ENCODE data around the gene MEST. TPM values are rescaled to one million over a fixed set of nuclear protein-coding genes. Genes with fewer than 3 reads are reported as not detected.
A peak's percentile ranks its signal among the peaks of the same experiment; 100 is the strongest.
"Not testable (repeated sequence)": the region's sequence is repeated elsewhere in the genome, so short reads cannot be mapped to it uniquely, and the experiment has no call there.

MEST gene
- 100 to 1,000 TPM; 647 to 785 (median 777) TPM for polyA plus RNA-seq (ENCODE audit: insufficient read length in 3 of 3)
- long read RNA-seq, donor 1, transcript MEST-202 (12 exons, 2,443 nt) = minor isoform, 10 of 438 reads
- long read RNA-seq, donor 1, transcript MEST-201 (12 exons, 2,505 nt) = major isoform, 188 of 438 reads
- long read RNA-seq, donor 1, partial matches to known transcripts = 207 of 438 reads
- long read RNA-seq, donor 1, other reads (novel, unspliced or antisense) = 32 of 438 reads
- long read RNA-seq, donor 2, transcript MEST-202 (12 exons, 2,443 nt) = minor isoform, 12 of 507 reads
- long read RNA-seq, donor 2, transcript MEST-201 (12 exons, 2,505 nt) = major isoform, 196 of 507 reads
- long read RNA-seq, donor 2, partial matches to known transcripts = 262 of 507 reads
- long read RNA-seq, donor 2, other reads (novel, unspliced or antisense) = 35 of 507 reads
- long read RNA-seq, donor 3, transcript MEST-201 (12 exons, 2,505 nt) = major isoform, 256 of 320 reads
- long read RNA-seq, donor 3, transcript MEST-202 (12 exons, 2,443 nt) = minor isoform, 10 of 320 reads
- long read RNA-seq, donor 3, partial matches to known transcripts = 19 of 320 reads
- long read RNA-seq, donor 3, other reads (novel, unspliced or antisense) = 34 of 320 reads
- long read RNA-seq, donor 4, transcript MEST-201 (12 exons, 2,505 nt) = major isoform, 162 of 468 reads
- long read RNA-seq, donor 4, transcript MEST-202 (12 exons, 2,443 nt) = minor isoform, 5 of 468 reads
- long read RNA-seq, donor 4, partial matches to known transcripts = 287 of 468 reads
- long read RNA-seq, donor 4, other reads (novel, unspliced or antisense) = 11 of 468 reads
- long read RNA-seq, donor 5 = 0 reads
- long read RNA-seq, donor 6, transcript MEST-201 (12 exons, 2,505 nt) = major isoform, 148 of 466 reads
- long read RNA-seq, donor 6, transcript MEST-202 (12 exons, 2,443 nt) = minor isoform, 7 of 466 reads
- long read RNA-seq, donor 6, partial matches to known transcripts = 287 of 466 reads
- long read RNA-seq, donor 6, other reads (novel, unspliced or antisense) = 22 of 466 reads
- long read RNA-seq, donor 7, transcript MEST-201 (12 exons, 2,505 nt) = major isoform, 205 of 296 reads
- long read RNA-seq, donor 7, transcript MEST-202 (12 exons, 2,443 nt) = minor isoform, 10 of 296 reads
- long read RNA-seq, donor 7, partial matches to known transcripts = 49 of 296 reads
- long read RNA-seq, donor 7, other reads (novel, unspliced or antisense) = 32 of 296 reads
- long read RNA-seq, donor 8 = 0 reads
- long read RNA-seq, donor 9, transcript MEST-202 (12 exons, 2,443 nt) = minor isoform, 8 of 199 reads
- long read RNA-seq, donor 9, transcript MEST-201 (12 exons, 2,505 nt) = major isoform, 136 of 199 reads
- long read RNA-seq, donor 9, partial matches to known transcripts = 35 of 199 reads
- long read RNA-seq, donor 9, other reads (novel, unspliced or antisense) = 19 of 199 reads
- long read RNA-seq, donor 10, transcript MEST-202 (12 exons, 2,443 nt) = minor isoform, 10 of 220 reads
- long read RNA-seq, donor 10, transcript MEST-201 (12 exons, 2,505 nt) = major isoform, 153 of 220 reads
- long read RNA-seq, donor 10, partial matches to known transcripts = 31 of 220 reads
- long read RNA-seq, donor 10, other reads (novel, unspliced or antisense) = 22 of 220 reads
- long read RNA-seq, donor 11, transcript MEST-201 (12 exons, 2,505 nt) = major isoform, 183 of 522 reads
- long read RNA-seq, donor 11, transcript MEST-202 (12 exons, 2,443 nt) = minor isoform, 10 of 522 reads
- long read RNA-seq, donor 11, partial matches to known transcripts = 294 of 522 reads
- long read RNA-seq, donor 11, other reads (novel, unspliced or antisense) = 33 of 522 reads
- long read RNA-seq, donor 12, transcript MEST-201 (12 exons, 2,505 nt) = major isoform, 57 of 196 reads
- long read RNA-seq, donor 12, partial matches to known transcripts = 133 of 196 reads
- long read RNA-seq, donor 12, other reads (novel, unspliced or antisense) = 5 of 196 reads
- long read RNA-seq, donor 13 = 0 reads
- long read RNA-seq, donor 14, transcript MEST-201 (12 exons, 2,505 nt) = major isoform, 180 of 219 reads
- long read RNA-seq, donor 14, transcript MEST-202 (12 exons, 2,443 nt) = minor isoform, 5 of 219 reads
- long read RNA-seq, donor 14, partial matches to known transcripts = 11 of 219 reads
- long read RNA-seq, donor 14, other reads (novel, unspliced or antisense) = 20 of 219 reads
- long read RNA-seq, donor 15, transcript MEST-202 (12 exons, 2,443 nt) = minor isoform, 5 of 86 reads
- long read RNA-seq, donor 15, transcript MEST-201 (12 exons, 2,505 nt) = major isoform, 62 of 86 reads
- long read RNA-seq, donor 15, partial matches to known transcripts = 17 of 86 reads
- long read RNA-seq, donor 15, other reads (novel, unspliced or antisense) = 0 of 86 reads
- long read RNA-seq, donor 16, transcript MEST-201 (12 exons, 2,505 nt) = major isoform, 452 of 760 reads
- long read RNA-seq, donor 16, transcript MEST-202 (12 exons, 2,443 nt) = minor isoform, 40 of 760 reads
- long read RNA-seq, donor 16, partial matches to known transcripts = 180 of 760 reads
- long read RNA-seq, donor 16, other reads (novel, unspliced or antisense) = 84 of 760 reads

- DNase-seq (ENCODE audit: extremely low read depth in 1 of 11, low read depth in 9 of 11, low spot score in 4 of 11) = peak in 1 of 11 donors; percentile 49
Observed at GRCh38 chr7:130491841-130492522, at the start of gene MEST. TSS of gene MEST (plus strand) at chr7:130492085. CDS start at chr7:130492314, 229 bp downstream.

- DNase-seq (ENCODE audit: extremely low read depth in 1 of 11, low read depth in 9 of 11, low spot score in 4 of 11) = no peak
Observed at GRCh38 chr7:130442601-130443000, 49.3 kb upstream of the MEST start.

GRCh38 chr7:130444234-130444633 lies 47.7 kb upstream of the MEST start:
- peak in 3 of 11 donors; percentile 41 to 50 (median 47) for DNase-seq (ENCODE audit: extremely low read depth in 1 of 11, low read depth in 9 of 11, low spot score in 4 of 11)

- no peak for DNase-seq (ENCODE audit: extremely low read depth in 1 of 11, low read depth in 9 of 11, low spot score in 4 of 11)
Observed at GRCh38 chr7:130444751-130445407, 47.0 kb upstream of the MEST start.

GRCh38 chr7:130446259-130446658 lies 45.6 kb upstream of the MEST start:
- no peak for DNase-seq (ENCODE audit: extremely low read depth in 1 of 11, low read depth in 9 of 11, low spot score in 4 of 11)

- DNase-seq (ENCODE audit: extremely low read depth in 1 of 11, low read depth in 9 of 11, low spot score in 4 of 11) = not testable (repeated sequence)
Observed at GRCh38 chr7:130451344-130451743, 40.5 kb upstream of the MEST start.

GRCh38 chr7:130452951-130453350 lies 38.9 kb upstream of the MEST start:
- DNase-seq (ENCODE audit: extremely low read depth in 1 of 11, low read depth in 9 of 11, low spot score in 4 of 11) = no peak

GRCh38 chr7:130454959-130455358 lies 36.9 kb upstream of the MEST start:
- no peak for DNase-seq (ENCODE audit: extremely low read depth in 1 of 11, low read depth in 9 of 11, low spot score in 4 of 11)

GRCh38 chr7:130458257-130458656 lies 33.6 kb upstream of the MEST start:
- DNase-seq (ENCODE audit: extremely low read depth in 1 of 11, low read depth in 9 of 11, low spot score in 4 of 11) = no peak

GRCh38 chr7:130461272-130461671 lies 30.6 kb upstream of the MEST start:
- no peak for DNase-seq (ENCODE audit: extremely low read depth in 1 of 11, low read depth in 9 of 11, low spot score in 4 of 11)

- no peak for DNase-seq (ENCODE audit: extremely low read depth in 1 of 11, low read depth in 9 of 11, low spot score in 4 of 11)
Observed at GRCh38 chr7:130463553-130464434, 28.1 kb upstream of the MEST start.

GRCh38 chr7:130468612-130469011 lies 23.3 kb upstream of the MEST start:
- no peak for DNase-seq (ENCODE audit: extremely low read depth in 1 of 11, low read depth in 9 of 11, low spot score in 4 of 11)

- DNase-seq (ENCODE audit: extremely low read depth in 1 of 11, low read depth in 9 of 11, low spot score in 4 of 11) = no peak
Observed at GRCh38 chr7:130471974-130472373, 19.9 kb upstream of the MEST start.

GRCh38 chr7:130473289-130473688 lies 18.6 kb upstream of the MEST start:
- DNase-seq (ENCODE audit: extremely low read depth in 1 of 11, low read depth in 9 of 11, low spot score in 4 of 11) = no peak

- DNase-seq (ENCODE audit: extremely low read depth in 1 of 11, low read depth in 9 of 11, low spot score in 4 of 11) = no peak
Observed at GRCh38 chr7:130473876-130474275, 18.0 kb upstream of the MEST start.
